DND-41 (cell line): ENCODE measurements around the gene TNFRSF9.

Source experiments
- ATAC-seq: fragments of 200-7000 bp; cut with Tn5 transposase; 3 replicates; pipeline ENCODE4 v1.9.1; 2021; ENCODE audit warnings: low read depth; ENCODE audit not compliant: insufficient read depth
- DNase-seq: peaks from one replicate; pipeline ENCODE4 v3.0.0-alpha.2; 2020
- H2AFZ ChIP-seq: 2 replicates; pipeline ENCODE4 v1.6.0; 2012; ENCODE audit warnings: low read depth, low read length
- H3K27ac ChIP-seq: 2 replicates; pipeline ENCODE4 v1.5.1; 2012; ENCODE audit warnings: low read length, inconsistent platforms
- H3K27me3 ChIP-seq: fragments of 200-600 bp; sonication (generic); 2 replicates; pipeline ENCODE4 v1.6.0; 2012; ENCODE audit warnings: low read length, mild to moderate bottlenecking, inconsistent platforms; ENCODE audit not compliant: insufficient read depth, poor library complexity
- H3K36me3 ChIP-seq: 2 replicates; pipeline ENCODE4 v1.5.1; 2012; ENCODE audit warnings: low read length, inconsistent platforms; ENCODE audit not compliant: insufficient read depth
- H3K4me1 ChIP-seq: 2 replicates; pipeline ENCODE4 v1.5.1; 2012; ENCODE audit warnings: mild to moderate bottlenecking, low read length; ENCODE audit not compliant: insufficient read depth
- H3K4me2 ChIP-seq: 2 replicates; pipeline ENCODE4 v1.6.0; 2012; ENCODE audit warnings: mild to moderate bottlenecking, moderate library complexity, low read length, inconsistent platforms; ENCODE audit not compliant: insufficient read depth
- H3K4me3 ChIP-seq, 2 experiments: fragments of 200-600 bp in 1 of 2; shearing (Covaris generic) in 1 of 2; 2 replicates each; pipeline ENCODE4 v1.5.1; 2012 to 2016; ENCODE audit warnings: inconsistent platforms in 2 of 2, low read length in 2 of 2, mild to moderate bottlenecking in 2 of 2, low read depth in 1 of 2, moderate library complexity in 1 of 2
- H3K79me2 ChIP-seq: 2 replicates; pipeline ENCODE4 v1.6.0; 2012; ENCODE audit warnings: low read length, inconsistent platforms; ENCODE audit not compliant: insufficient read depth
- H3K9ac ChIP-seq: 2 replicates; pipeline ENCODE4 v1.6.0; 2012; ENCODE audit warnings: low read depth, mild to moderate bottlenecking, inconsistent platforms, low read length, moderate library complexity
- H3K9me3 ChIP-seq: 2 replicates; pipeline ENCODE4 v1.5.1; 2012; ENCODE audit warnings: low read length, moderate library complexity, mild to moderate bottlenecking, inconsistent platforms; ENCODE audit not compliant: insufficient read depth, severe bottlenecking
- H4K20me1 ChIP-seq: 2 replicates; pipeline ENCODE4 v1.6.0; 2012; ENCODE audit warnings: low read length; ENCODE audit not compliant: insufficient read depth
- CTCF ChIP-seq: IDR thresholded peaks from 2 replicates; pipeline ENCODE4 v1.5.1; 2012; ENCODE audit warnings: borderline replicate concordance, low read length, moderate library complexity, mild to moderate bottlenecking; ENCODE audit not compliant: poor library complexity, severe bottlenecking; ENCODE audit errors: extremely low read depth
- EZH2 ChIP-seq: IDR thresholded peaks from 3 replicates; pipeline ENCODE4 v1.6.1; 2012; ENCODE audit warnings: borderline replicate concordance, low read depth, mild to moderate bottlenecking, moderate library complexity, low read length, inconsistent platforms; ENCODE audit not compliant: severe bottlenecking

TNFRSF9 gene

GRCh38 chr1:7940034-7940433 lies 605 bp downstream of the TNFRSF9 start:
- H3K36me3 ChIP-seq, result no peaks in the 10 kb centered on the region
- H3K9ac ChIP-seq, result no peak overlapping the region
- no peaks in the 10 kb centered on the region for H3K4me1 ChIP-seq
- no peak overlapping the region for H3K27ac ChIP-seq
- no peaks in the 10 kb centered on the region for H3K79me2 ChIP-seq
- no peak overlapping the region for H2AFZ ChIP-seq
- H3K9me3 ChIP-seq, result no peaks in the 10 kb centered on the region
- no peaks in the 10 kb centered on the region for H4K20me1 ChIP-seq
- no peak overlapping the region for H3K4me2 ChIP-seq
- H3K27me3 ChIP-seq, result peaks cover 36% of the 10 kb centered on the region
- H3K4me3 ChIP-seq, result no peak overlapping the region
- ATAC-seq (no peak), DNase-seq (no peak)
- TF ChIP-seq EZH2, result no peak
- TF ChIP-seq CTCF, result no peak

DNA sequence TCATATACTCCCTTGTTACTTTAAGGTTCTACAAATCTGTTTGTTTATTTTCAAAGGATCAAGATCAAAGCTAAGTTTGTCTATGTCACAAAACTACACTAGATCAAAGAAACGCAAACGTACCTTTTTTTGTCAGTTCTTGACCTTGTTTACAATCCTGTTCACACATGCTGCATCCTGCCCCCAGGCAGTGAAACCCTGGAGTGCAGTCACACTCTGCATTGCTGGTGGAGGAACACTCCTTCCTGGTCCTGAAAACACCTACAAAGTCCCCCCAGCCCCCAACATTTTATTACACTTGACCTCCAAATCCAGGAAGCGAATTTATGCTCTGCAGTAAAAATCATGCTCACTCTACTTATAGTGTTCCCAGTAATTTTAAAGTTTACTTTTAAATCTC lies 2.6 kb downstream of the TNFRSF9 start:
- DNase-seq (no peak), ATAC-seq (no peak)
- no peak overlapping the region for H3K27ac ChIP-seq
- TF ChIP-seq CTCF (no peak), EZH2 (no peak)
- no peak overlapping the region for H3K4me3 ChIP-seq
- H2AFZ ChIP-seq, result no peak overlapping the region
- H3K4me1 ChIP-seq, result no peaks in the 10 kb centered on the region
- no peaks in the 10 kb centered on the region for H3K9me3 ChIP-seq
- H3K36me3 ChIP-seq, result no peaks in the 10 kb centered on the region
- no peak overlapping the region for H3K9ac ChIP-seq
- no peak overlapping the region for H3K4me2 ChIP-seq
- H3K79me2 ChIP-seq, result no peaks in the 10 kb centered on the region
- peaks cover 32% of the 10 kb centered on the region for H3K27me3 ChIP-seq
- no peaks in the 10 kb centered on the region for H4K20me1 ChIP-seq

GRCh38 chr1:7932524-7933138 lies 8.0 kb downstream of the TNFRSF9 start:
- Histone ChIP-seq H3K4me1 (no peaks in the 10 kb centered on the region), H4K20me1 (no peaks in the 10 kb centered on the region), H3K36me3 (no peaks in the 10 kb centered on the region), H3K27me3 (no peaks in the 10 kb centered on the region), H3K4me2 (no peak overlapping the region), H3K9me3 (no peaks in the 10 kb centered on the region), H3K79me2 (no peaks in the 10 kb centered on the region), H3K9ac (no peak overlapping the region), H3K27ac (no peak overlapping the region), H3K4me3 (no peak overlapping the region), H2AFZ (no peak overlapping the region)
- ATAC-seq, result no peak
- no peak for TF ChIP-seq EZH2
- no peak for TF ChIP-seq CTCF
- DNase-seq, result no peak

DNA sequence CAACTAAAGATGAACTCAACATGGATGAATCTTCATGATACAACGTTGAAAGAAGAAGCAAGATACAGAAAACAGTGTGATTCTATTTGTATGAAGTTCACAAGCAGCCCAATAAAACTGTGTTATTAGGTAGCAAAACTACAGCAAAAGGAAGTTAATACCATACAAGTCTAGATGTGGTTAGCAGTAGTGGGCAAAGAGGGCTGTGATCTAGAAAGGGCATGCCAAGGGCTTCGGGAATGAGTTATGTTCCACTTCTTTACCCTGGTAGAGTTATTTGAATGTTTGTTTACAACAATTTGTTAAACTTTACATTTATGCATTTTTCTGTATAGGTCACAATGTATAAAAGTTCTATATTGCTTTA lies 9.2 kb downstream of the TNFRSF9 start:
- Histone ChIP-seq H3K79me2 (no peaks in the 10 kb centered on the region), H4K20me1 (no peaks in the 10 kb centered on the region), H3K4me3 (no peak overlapping the region), H3K9me3 (no peaks in the 10 kb centered on the region), H3K4me1 (no peaks in the 10 kb centered on the region), H3K27ac (no peak overlapping the region), H3K27me3 (no peaks in the 10 kb centered on the region), H3K4me2 (no peak overlapping the region), H3K36me3 (no peaks in the 10 kb centered on the region), H3K9ac (no peak overlapping the region), H2AFZ (no peak overlapping the region)
- DNase-seq (no peak), ATAC-seq (no peak)
- TF ChIP-seq EZH2 (no peak), CTCF (no peak)
